GM21529 (cell line): ENCODE measurements around the gene SPSB1.

Source experiments
- ATAC-seq: cut with Tn5 transposase; IDR thresholded peaks from one replicate; pipeline ENCODE4 v1.9.1; 2021; ENCODE audit not compliant: unreplicated experiment

SPSB1 gene

DNA sequence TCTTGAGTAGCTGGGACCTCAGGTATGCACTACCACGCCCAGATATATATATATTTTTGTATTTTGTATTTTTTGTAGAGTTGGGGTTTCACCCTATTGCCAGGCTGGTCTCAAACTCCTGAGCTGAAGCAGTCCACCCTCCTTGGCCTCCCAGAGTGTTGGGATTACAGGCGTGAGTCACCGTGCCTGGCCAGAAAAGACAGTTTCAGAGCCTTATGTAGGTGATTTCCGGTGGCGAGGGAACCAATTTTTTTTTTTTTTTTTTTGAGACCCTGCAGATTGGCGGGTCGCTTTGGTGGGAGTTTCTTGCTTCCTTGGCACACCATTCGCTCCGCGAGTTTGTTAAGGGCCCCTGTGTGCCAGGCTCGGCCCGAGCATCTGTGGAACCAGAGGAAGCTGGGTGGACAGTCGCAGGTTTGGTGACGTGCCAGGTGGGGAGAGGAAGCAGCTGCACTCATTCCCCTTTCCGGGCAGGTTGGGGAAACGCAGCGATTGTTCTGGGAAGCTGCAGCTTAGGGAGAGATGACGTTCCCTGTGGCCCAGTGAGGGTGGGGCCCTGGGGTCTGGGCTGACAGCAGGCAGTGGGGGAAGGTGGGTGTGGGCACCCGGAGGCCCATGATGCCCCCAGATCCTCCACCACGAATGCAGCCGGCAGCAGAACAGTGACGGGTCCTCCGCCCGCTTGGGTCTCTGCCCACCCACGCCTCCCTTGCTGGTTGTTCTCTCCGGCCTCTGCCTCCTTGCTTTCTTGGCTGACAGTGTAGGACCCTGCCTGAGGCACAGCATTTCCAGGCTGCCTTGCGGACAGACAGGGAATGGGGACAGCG lies 25.1 kb downstream of the SPSB1 start:
- no peak for ATAC-seq

DNA sequence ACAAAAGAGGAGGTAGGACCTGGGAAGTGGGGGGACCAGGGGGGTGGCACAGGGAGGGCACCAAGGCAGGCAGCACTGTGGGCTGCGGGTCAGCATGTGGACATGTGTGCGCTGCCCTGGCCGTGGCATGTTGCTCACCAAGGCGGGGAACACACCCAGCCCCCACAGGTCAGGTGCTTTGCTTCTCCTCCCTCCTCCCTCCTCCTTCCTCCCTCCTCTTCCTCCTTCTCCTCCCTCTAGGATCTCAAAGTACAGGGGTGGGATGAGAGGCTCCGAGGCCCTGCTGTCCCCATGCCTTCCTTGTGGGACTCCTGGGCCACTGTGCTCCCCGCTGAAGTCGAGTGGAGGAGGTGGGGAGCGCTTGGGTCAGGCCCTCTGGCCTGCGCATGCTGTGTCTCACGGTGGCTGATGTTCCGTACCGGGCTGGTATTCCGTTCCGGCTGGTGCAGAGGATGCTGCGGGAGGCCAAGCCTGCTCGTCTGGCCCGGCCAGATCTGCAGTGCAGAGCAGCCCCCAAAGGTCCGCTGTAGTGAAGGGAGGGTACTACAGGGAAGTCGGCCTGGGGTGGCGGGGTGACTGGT lies 26.6 kb downstream of the SPSB1 start:
- no peak for ATAC-seq

DNA sequence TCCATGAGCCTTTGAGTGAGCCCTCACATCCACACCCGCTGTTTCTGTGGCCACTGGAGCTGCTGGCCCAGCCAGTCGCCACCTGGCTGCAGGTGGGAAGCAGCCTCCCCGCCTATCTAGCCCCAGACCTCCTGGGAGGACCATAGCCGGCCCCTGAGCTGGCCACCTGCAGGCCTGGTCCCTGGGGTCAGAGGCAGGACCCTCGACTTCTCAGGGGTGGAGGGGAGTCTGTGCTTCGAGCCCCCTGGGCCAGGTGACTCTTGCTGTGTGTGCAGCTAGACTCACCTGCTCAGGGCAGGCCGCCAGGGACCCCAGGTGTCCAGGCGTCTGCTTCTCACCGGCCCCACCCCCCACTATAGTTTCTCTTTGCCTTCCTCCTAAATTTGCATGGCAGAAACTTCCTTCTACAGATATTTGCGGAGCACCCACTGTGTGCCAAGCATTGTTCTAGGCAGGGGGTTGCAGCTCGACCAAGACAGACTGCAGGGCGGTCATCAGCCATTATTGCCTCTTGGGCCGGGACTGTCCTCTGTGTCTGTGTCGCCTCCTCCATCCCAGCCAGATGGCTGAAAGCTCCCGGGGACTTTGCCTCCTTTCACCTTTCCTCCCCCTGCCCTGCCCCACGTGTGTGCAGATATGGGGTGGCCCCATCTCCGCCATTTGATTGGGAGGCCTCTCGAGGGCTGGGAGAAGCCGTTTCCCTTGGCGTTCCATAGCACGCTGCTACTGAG lies 27.3 kb downstream of the SPSB1 start:
- no peak for ATAC-seq

DNA sequence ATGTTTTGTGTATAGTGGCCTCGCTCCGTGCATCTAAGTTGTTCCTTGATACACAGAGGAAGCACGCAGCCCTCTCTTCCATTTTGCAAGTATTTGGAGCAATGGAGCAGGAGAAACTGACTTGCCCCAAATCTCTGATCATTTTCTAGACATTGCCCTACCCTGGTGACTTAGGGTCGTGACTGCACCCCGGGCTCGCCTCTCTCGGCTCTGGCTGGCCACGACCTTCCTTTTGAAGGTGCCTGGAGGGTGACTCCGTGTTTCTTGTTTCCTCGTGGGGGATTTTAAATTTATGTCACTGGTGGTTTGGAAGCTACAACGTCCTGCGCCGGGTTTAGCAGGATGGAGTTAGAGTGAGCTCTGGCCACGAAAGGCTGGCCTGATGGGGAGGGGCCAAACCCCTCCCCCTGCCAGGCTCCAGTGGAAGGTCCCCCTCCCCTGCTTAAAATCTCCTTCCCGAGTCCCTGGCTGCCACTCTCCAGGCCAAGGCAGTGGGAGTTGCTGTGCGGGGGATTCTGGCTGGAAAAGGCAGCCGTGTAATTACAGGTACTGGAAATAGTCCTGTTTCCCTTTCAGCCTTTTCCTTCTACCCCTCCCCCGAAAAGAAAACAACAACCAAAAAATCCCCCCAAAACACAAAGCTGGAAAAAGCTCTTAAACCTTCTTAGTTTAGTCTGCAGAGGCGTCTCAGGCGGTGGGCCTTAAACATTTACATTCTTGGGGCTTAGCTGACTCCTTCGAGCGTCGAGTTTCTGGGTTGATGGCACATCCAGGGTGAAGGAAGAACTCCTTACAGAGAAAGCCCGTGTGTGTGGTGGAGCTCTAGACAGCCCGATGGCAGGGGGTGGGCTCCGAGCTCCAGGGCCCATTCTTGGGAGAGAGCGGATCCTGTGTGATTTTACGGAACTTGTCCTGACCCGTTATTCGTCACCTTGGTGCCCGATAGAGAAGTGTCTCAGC lies 28.1 kb downstream of the SPSB1 start:
- ATAC-seq, result no peak

DNA sequence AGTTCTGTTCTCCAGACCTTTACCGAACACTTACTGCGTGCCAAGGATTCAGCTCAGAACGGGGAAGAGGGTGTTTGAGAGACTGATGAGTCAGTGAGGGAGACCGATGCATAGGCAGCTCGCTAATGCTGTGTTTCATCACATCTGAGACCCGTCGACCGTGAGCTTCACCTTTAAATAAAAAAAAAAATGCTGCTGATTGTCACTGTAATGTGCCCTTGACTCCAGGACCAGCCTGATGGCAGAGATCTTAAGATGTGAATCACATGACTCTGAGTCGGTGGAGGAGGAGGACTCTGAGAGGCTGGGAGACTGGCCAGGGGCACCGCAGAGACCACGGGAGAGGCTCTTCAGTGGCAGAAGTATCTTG lies 28.8 kb downstream of the SPSB1 start:
- ATAC-seq, result no peak

DNA sequence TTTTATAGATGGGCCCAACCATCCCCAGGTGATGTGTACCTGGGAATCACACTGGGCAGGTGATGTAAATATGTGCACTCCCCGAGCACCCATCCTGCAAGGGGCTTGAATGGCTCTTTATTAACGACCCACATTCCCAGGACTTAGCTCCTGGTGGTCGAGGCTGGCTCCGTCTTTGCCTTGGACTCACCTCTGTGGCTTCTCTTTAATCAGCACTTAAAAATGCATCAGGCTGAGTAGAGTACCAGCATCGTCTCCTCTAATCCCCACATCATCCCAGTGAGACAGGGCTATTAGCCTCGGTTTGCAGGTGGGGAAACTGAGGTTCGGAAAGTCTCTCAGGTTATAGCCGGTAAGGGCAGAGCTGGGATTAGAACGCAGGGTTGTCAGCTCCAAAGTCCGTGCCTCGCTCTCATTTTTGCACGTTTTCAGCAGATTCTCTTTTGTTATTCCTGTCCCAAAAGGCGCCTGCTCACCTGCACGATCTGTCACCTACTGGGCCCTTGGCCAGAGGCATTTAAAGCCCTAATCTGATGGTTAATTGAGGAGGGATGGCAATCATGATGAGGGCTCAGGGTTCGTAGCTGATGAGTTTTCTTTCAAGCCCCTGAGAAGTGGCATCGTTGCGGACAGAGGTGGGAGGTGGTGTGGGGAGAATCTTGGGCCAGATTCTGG lies 29.4 kb downstream of the SPSB1 start:
- ATAC-seq, result no peak

DNA sequence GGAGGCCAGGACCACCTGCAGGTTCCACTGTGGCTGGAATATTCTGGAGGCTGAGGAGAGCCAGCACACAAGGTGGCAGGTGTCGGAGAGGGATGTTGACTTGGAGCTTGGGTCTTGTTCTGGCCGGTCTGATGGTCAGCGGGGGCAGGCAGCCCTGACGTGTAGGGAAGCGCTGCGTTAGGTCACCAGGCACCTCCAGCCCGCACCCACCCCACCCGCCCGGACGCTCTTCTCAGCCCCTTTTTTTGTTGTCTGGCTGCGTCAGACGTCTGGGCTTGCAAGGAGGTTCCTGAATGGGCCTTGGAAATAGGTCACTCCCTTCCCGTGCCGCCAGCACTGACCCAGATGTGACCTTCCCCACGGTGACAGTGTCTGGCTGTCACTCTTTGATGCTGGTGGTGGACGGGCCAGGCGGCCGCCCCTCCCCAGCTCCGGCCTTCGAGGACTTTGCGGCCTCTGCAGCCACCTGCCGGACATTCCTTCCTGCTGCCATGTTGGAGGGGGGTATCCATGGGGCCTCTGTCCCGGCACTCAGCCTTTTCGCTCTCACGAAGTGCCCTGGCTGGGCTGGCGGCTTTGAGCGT lies 30.1 kb downstream of the SPSB1 start:
- ATAC-seq, result no peak

DNA sequence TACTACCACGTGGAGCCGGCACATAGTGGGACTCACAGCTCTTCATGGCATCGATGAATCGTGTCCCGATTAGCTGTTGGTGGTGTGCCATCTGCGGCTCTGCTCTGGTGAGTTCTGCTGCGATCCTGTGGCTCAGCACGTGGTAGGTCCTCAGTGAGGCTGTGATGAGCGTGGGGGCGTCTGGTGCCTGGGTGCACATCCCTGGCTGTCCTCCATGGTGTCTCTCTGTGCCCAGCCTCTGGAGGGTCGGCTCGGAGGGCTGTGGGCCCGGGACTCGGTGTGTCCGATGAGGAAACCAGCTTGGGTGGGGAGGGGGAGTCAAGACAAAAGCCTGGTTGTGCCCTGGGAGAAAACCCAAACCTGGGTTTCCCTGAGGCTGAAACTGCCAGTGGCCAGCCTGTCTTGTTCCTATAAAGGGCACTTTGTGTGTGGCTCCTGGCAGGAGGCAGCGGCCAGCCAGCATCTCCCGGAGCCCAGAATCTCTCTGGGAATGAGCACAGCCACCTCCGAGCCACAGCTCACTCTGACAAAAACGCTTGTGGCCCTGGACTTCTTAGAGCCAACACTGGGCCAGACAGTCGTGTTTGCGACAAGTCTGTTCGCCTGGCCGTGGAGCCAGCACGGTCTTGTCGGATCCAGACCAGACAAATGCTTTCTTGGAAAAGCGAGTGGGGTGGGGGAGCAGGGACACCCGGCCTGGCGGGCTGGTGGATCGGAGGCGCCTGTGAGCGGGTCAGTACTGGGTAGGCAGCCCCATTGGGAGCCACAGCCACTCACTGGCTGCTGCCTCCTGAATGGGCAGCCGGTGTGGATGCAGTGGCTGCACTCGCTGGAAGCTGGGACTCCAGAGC lies 31.8 kb downstream of the SPSB1 start:
- ATAC-seq, result no peak

DNA sequence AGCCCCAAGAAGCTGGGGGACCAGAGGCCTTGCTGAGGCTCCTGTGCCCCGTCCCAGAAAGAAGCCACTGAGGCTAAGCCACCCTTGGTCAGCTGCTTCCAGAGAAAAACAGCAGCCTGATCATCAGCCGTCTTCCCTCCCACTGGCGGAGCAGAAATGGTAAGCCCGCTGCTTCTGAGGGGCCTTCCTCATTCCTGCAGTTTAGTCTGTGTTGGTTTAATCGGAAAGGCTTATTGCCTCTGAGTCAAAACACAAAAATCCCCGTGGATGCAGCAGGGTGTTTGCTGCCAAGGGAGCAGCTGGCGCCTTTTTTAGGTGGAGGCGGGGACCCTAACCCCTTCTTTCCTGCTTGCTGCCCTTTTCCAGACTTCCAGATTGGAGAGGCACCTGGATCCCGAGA lies 33.9 kb downstream of the SPSB1 start:
- no peak for ATAC-seq

DNA sequence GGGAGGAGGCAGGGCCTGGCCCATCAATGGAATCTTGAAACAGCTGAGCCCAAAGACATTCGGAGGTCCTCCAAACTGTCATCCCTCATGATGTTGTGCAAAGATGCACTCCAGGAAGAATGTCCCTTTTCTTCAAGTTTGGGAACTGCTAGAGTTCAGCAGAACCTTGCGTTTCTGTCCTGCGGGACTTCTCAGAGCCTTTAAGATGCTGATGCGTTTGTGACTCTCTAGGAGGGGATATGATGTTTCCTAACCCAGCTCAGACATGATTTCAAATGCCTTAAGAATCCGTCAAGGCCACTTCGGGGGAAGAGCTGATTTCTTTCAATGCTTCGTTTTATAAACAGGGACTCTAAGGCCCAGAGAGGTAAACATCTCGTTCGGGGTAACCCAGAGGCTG lies 35.5 kb downstream of the SPSB1 start:
- no peak for ATAC-seq

DNA sequence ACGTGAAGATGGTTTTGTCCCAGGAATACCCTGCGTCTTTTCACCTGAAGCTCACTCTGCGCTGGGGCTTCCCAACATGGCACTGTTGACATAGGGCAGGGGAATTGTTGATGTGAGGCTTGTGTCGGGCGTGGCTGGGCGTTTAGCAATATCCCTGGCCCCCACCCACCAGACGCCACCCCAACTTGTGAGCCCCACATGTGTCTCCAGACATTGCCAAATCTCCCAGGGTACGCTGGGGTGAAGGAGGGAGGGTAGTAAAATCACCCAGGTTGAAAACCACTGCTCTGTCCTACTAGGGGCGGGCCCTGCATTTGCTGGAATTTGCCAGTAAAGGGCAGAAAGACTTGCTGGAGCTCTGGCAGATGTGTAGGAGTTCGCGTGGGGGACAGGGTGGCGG lies 36.0 kb downstream of the SPSB1 start:
- ATAC-seq, result no peak

DNA sequence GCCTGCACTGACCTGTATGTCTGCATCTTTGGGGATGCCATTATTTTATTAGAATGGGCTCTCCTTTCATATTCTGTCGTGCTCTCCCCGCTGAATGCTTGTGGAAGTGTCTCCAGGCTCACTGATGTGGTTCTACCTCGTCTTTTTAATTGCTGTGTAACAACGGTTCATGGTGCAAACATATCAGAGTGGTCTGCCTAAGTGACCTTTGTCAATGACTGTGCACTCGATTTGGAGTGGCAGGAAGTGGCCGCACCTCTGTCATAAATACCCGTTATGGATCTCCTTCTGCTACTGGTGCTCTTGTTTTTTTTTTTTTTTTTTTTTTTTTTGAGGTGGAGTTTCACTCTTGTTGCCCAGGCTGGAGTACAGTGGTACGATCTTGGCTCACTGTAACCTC lies 38.3 kb downstream of the SPSB1 start:
- ATAC-seq, result no peak

DNA sequence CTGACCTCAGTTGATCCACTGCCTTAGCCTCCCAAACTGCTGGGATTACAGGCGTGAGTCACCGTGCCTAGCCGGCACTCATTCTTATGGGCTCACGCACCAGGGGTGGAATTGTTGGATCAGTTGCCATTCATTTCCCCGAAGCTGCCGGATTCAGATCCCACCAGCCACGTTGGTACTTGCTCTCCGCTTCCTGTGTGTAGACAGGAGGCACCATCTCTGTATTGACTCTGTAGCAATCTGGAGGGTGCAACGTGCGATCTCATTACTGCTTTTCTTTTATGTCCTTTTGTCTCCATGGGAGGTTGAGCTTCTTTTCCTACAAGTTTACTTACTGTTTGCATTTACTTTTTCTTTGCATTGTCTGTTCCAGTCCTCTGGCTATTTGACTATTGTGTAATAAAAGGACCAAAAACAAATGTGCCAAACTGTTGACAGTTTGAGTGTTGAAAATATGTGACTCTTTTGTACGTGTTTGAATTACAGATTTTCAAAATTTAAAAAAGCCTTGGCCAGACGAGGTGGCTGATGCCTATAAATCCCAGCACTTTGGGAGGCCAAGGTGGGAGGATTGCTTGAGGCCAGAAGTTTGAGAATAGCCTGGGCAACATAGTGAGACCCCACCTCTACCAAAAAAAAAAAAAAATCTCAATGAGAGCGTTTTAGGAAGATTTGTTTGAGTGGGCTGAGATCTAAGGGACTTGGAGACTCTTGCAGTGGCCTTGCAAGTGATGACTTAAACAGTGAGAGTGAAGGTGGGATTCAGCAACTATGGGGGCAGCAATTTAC lies 39.1 kb downstream of the SPSB1 start:
- no peak for ATAC-seq

DNA sequence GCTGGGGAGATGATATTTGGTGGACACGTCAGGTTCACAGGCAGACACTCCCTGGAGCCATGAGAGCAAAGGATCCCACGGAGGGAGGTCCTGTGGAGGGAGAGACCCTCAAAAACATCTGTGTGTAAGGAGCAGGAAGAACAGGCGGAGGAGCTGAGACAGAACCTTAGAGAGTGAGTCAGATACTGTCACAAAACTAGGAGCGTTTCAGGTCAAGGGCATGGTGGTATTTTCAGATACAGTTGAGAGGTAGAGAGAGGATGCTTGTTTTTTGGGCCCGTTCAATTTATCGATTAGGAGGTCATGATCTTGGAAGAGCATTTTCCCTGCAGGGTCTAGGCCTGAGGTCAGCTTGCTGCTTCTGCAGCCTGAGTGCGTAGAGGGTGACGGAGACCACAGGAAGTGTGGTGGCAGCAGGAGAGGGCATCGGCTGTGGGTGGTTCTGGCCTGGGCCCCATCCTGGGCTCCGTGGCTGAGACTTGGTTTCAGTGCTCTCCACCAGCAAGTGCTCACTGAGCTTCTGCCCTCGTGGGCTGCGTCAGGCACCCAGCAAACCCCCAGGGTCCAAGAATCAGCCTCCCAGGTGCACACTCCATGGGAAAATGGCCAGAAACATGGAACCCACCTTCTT lies 39.9 kb downstream of the SPSB1 start:
- ATAC-seq, result no peak

DNA sequence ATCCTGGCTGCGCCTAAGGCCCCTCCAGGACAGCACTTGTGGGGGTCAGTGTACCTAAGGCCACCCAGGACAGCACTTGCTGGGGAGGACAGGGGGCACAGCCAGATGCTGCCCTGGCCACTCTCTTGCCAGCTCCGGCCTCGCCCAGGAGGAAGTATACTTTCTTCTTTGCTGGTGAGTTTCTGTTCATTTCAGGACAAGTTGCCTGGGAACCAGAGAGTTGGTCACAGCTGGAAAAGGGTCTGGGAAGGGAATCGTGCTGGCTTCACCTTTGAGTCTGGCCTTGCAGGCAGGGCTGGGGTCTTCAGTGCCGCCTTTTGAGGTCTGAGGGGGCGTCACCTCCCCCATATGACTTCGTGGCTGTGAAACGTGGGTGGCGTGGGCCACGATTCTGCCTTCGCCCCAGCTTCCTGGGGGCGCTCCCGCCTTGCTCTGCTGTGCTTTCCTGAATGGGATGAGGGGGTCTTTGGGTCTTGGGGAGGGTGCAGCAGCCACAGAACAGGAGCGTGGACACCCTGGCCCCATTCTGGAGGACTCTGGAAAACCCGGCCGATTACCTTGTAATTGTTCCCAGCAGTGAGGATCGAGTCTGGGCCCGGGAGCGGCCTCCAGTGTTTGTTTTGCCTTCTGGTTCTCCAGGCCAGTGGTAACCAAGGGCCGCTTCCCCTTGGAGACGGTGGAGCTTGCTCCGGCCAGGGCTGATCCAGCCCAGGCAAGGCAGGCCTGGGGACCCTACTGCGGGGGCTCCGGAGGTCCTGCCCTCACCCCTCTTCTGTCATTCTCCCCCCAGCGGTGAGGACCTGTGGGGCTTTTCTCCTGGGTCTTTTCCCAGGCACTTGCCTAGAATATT lies 45.9 kb downstream of the SPSB1 start:
- no peak for ATAC-seq

DNA sequence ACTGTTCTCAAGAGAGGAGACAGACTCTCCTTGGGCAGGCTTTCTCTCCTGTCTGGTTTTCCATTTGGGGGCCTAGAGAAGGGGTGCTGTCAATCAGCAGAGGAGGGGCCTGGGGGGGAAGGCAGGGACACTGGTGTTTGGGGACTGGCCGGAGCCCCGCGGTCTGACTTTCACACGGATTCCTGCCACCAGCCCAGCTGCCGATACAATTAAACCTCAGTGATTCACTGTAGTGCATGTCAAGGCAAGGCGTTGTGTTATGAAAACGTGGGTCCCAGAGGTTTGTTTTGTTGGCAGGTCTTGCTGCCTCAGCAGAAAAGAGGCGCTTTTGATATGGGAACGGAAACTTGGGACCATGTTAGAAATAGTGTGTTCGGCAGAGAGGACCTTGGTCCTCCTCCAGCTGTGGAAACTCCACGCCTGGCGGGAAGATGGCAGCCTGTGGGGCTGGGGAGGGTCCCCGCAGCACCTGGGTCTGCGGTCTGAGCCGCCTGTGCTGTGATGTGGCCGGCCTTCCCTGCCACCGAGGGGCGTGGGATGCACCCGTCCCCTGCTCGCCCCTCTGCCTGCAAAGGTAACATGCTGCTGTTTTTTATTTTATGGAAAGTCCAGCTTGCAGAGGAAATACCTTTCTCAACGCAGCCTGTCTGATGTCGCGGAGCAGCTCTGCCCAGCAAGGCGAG lies 47.6 kb downstream of the SPSB1 start:
- no peak for ATAC-seq

DNA sequence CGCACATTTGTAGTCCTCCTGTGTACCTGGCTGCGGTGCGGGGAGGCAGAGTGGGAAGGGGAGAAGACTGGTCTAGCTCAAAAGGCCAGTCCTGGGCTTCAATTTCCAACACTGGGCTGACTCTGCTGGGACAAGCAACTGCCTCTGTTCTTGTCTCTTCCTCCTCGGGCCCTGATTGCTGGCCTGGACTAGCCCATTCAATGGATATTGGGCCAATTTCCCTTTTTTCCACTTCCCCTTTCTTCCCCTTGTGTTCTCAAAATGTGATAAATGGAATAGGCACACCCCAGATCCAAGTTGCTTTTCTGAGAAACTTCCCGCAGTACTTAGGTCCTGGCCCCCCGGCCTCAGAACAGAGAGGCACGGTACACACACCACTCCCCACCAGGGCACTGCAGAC lies 48.2 kb downstream of the SPSB1 start:
- ATAC-seq, result no peak
